SU-DHL-6 (cell line): ENCODE measurements around the gene AJM1.
"Not testable (repeated sequence)": the region's sequence is repeated elsewhere in the genome, so short reads cannot be mapped to it uniquely, and the experiment has no call there.

ENCODE experiments used
- H2AFZ ChIP-seq: fragments of 200-600 bp; sonication (generic); 2 replicates; pipeline ENCODE4 v1.6.1; 2014; ENCODE audit warnings: low read depth, mild to moderate bottlenecking, moderate library complexity, mixed read lengths, antibody characterized with exemption, low read length; ENCODE audit not compliant: severe bottlenecking
- H3F3A ChIP-seq: fragments of 200-600 bp; shearing (Covaris generic); 2 replicates; pipeline ENCODE4 v1.6.0; 2016; ENCODE audit warnings: antibody characterized with exemption, mild to moderate bottlenecking; ENCODE audit not compliant: insufficient read depth
- H3K27ac ChIP-seq: fragments of 200-600 bp; sonication (generic); 2 replicates; pipeline ENCODE4 v1.5.1; 2016; ENCODE audit warnings: low read depth, mild to moderate bottlenecking, low read length, moderate library complexity, mixed read lengths
- H3K27me3 ChIP-seq: fragments of 200-600 bp; sonication (generic), shearing (Covaris generic); 2 replicates; pipeline ENCODE4 v1.6.0; 2014; ENCODE audit warnings: mild to moderate bottlenecking, low read length
- H3K36me3 ChIP-seq: fragments of 200-600 bp; sonication (generic); 2 replicates; pipeline ENCODE4 v1.6.1; 2014; ENCODE audit warnings: mild to moderate bottlenecking, low read length, mixed read lengths
- H3K4me2 ChIP-seq: fragments of 300-600, 200-600 bp; shearing (Covaris generic), sonication (generic); 2 replicates; pipeline ENCODE4 v1.6.0; 2014; ENCODE audit warnings: low read length, low read depth, mild to moderate bottlenecking; ENCODE audit not compliant: poor library complexity, severe bottlenecking
- H3K4me3 ChIP-seq: fragments of 200-600 bp; sonication (generic); 2 replicates; pipeline ENCODE4 v1.5.1; 2014; ENCODE audit warnings: antibody characterized with exemption, low read length, mild to moderate bottlenecking, mixed read lengths; ENCODE audit not compliant: insufficient read depth, poor library complexity, severe bottlenecking
- H3K79me2 ChIP-seq: fragments of 200-600 bp; sonication (generic); 2 replicates; pipeline ENCODE4 v1.6.1; 2014; ENCODE audit warnings: mild to moderate bottlenecking, low read length, moderate library complexity; ENCODE audit not compliant: insufficient read depth
- H3K9ac ChIP-seq: fragments of 200-600 bp; sonication (generic); 2 replicates; pipeline ENCODE4 v1.7.0; 2014; ENCODE audit warnings: mild to moderate bottlenecking, low read length
- H3K9me2 ChIP-seq: fragments of 200-600 bp; sonication (generic); replicated peaks from 2 replicates; pipeline ENCODE4 v1.6.1; 2014; ENCODE audit warnings: low read length; ENCODE audit not compliant: insufficient read depth
- H3K9me3 ChIP-seq: fragments of 200-600 bp; sonication (generic); 2 replicates; pipeline ENCODE4 v1.6.1; 2014; ENCODE audit warnings: low read length, mixed read lengths; ENCODE audit not compliant: insufficient read depth
- H4K20me1 ChIP-seq: fragments of 200-600 bp; sonication (generic); 2 replicates; pipeline ENCODE4 v1.6.1; 2014; ENCODE audit warnings: low read depth, mild to moderate bottlenecking, antibody characterized with exemption, low read length, moderate library complexity, mixed read lengths
- CTCF ChIP-seq: fragments of 200-600 bp; sonication (generic); IDR thresholded peaks from one replicate; pipeline ENCODE4 v1.5.1; 2017; ENCODE audit warnings: antibody characterized with exemption, mild to moderate bottlenecking, low read length, moderate library complexity; ENCODE audit not compliant: insufficient read depth, poor library complexity, severe bottlenecking
- EZH2phosphoT487 ChIP-seq: fragments of 200-600 bp; sonication (generic), shearing (Covaris generic); conservative IDR thresholded peaks from 2 replicates; pipeline ENCODE4 v1.6.1; 2018; ENCODE audit warnings: mild to moderate bottlenecking, antibody characterized with exemption, low read length, moderate library complexity, mixed read lengths

AJM1 gene

GRCh38 chr9:136865768-136866103 is 23.5 kb downstream of the AJM1 start:
- Histone ChIP-seq H4K20me1 (no peaks in the 10 kb centered on the region), H3F3A (peaks cover 5% of the 10 kb centered on the region; the same call in 1 of the 2 replicates), H3K9me2 (no peaks in the 10 kb centered on the region), H3K27ac (no peak overlapping the region; the same call in 1 of the 2 replicates), H3K27me3 (no peaks in the 10 kb centered on the region), H3K4me3 (peak overlapping the region; percentile 94), H3K9ac (peak overlapping the region; percentile 87), H3K79me2 (peaks cover 11% of the 10 kb centered on the region; the same call in 1 of the 2 replicates), H3K36me3 (no peaks in the 10 kb centered on the region), H3K9me3 (no peaks in the 10 kb centered on the region), H3K4me2 (peak overlapping the region; percentile 69), H2AFZ (peak overlapping the region; percentile 64)
- TF ChIP-seq CTCF (no peak), EZH2phosphoT487 (no peak)

GRCh38 chr9:136866898-136867421 is 24.7 kb downstream of the AJM1 start:
- peak overlapping the region; percentile 68 for H2AFZ ChIP-seq

GRCh38 chr9:136867480-136867879 is 25.2 kb downstream of the AJM1 start:
- Histone ChIP-seq H3K4me3 (no peak overlapping the region), H3K79me2 (peaks cover 11% of the 10 kb centered on the region; the same call in 1 of the 2 replicates), H2AFZ (no peak overlapping the region), H3K9me3 (peaks cover under 1% of the 10 kb centered on the region; the same call in 1 of the 2 replicates), H3K9me2 (no peaks in the 10 kb centered on the region), H4K20me1 (no peaks in the 10 kb centered on the region), H3K27me3 (no peaks in the 10 kb centered on the region), H3K4me2 (peak overlapping the region; percentile 73), H3K9ac (no peak overlapping the region), H3K27ac (no peak overlapping the region), H3K36me3 (no peaks in the 10 kb centered on the region), H3F3A (peaks cover 5% of the 10 kb centered on the region; the same call in 1 of the 2 replicates)
- TF ChIP-seq EZH2phosphoT487 (no peak), CTCF (no peak)

More at GRCh38 chr9:136866898-136867421, 24.7 kb downstream of the AJM1 start:
- Histone ChIP-seq H3K79me2 (peaks cover 11% of the 10 kb centered on the region; the same call in 1 of the 2 replicates), H3K4me3 (peak overlapping the region; percentile 94), H3K4me2 (peak overlapping the region; percentile 73), H3K9ac (peak overlapping the region; percentile 87)
- not testable (repeated sequence) for H3K27me3 ChIP-seq, H3K9me3 ChIP-seq, H3K27ac ChIP-seq, H3K36me3 ChIP-seq, H3K9me2 ChIP-seq, H3F3A ChIP-seq, H4K20me1 ChIP-seq

- H4K20me1 ChIP-seq, result no peaks in the 10 kb centered on the region
- no peak overlapping the region for H3K9ac ChIP-seq
- no peaks in the 10 kb centered on the region for H3K27me3 ChIP-seq
- H2AFZ ChIP-seq, result no peak overlapping the region
- H3K9me2 ChIP-seq, result no peaks in the 10 kb centered on the region
- peaks cover 5% of the 10 kb centered on the region; the same call in 1 of the 2 replicates for H3K9me3 ChIP-seq
- H3F3A ChIP-seq, result peaks cover 5% of the 10 kb centered on the region; the same call in 1 of the 2 replicates
- no peaks in the 10 kb centered on the region for H3K36me3 ChIP-seq
- no peak overlapping the region for H3K4me3 ChIP-seq
- peaks cover 11% of the 10 kb centered on the region; the same call in 1 of the 2 replicates for H3K79me2 ChIP-seq
- H3K4me2 ChIP-seq, result no peak overlapping the region
- H3K27ac ChIP-seq, result no peak overlapping the region
- no peak for TF ChIP-seq EZH2phosphoT487
- no peak for TF ChIP-seq CTCF
These were observed 25.6 kb downstream of the AJM1 start for GRCh38 chr9:136867917-136868316.
